K562 (cell line): ENCODE measurements around the gene GZMM. TPM values are rescaled to one million over a fixed set of nuclear protein-coding genes. Genes with fewer than 3 reads are reported as not detected.

ENCODE experiments used
- ATF1 ChIP-seq, 2 experiments: fragments of 450-650 bp in 1 of 2; IDR thresholded peaks; 2 replicates each; pipeline ENCODE4 v1.6.1; 2016; ENCODE audit warnings: missing compliant biosample characterization in 1 of 2, missing genetic modification characterization in 1 of 2
- ATF7 ChIP-seq: fragments of 450-650 bp; IDR thresholded peaks from 2 replicates; pipeline ENCODE4 v1.7.1; 2014; ENCODE audit warnings: mild to moderate bottlenecking, moderate library complexity
- CREB1 ChIP-seq, 2 experiments: sonication (generic) in 1 of 2; formaldehyde crosslinking in 1 of 2; IDR thresholded peaks; 2 replicates each; pipeline versions ENCODE4 v1.6.1 to v1.8.0; 2012 to 2022; ENCODE audit warnings: inconsistent platforms in 1 of 2, mild to moderate bottlenecking in 1 of 2, missing genetic modification reagents in 1 of 2, moderate library complexity in 1 of 2
- CTCFL ChIP-seq: IDR thresholded peaks from 2 replicates; pipeline ENCODE4 v1.6.1; 2011; ENCODE audit warnings: borderline replicate concordance, low read depth, mild to moderate bottlenecking, moderate library complexity, low read length; ENCODE audit not compliant: insufficient read depth, poor library complexity, severe bottlenecking
- ETS1 ChIP-seq: conservative IDR thresholded peaks from 2 replicates; pipeline ENCODE4 v1.6.1; 2011; ENCODE audit warnings: low read depth, mild to moderate bottlenecking, low read length; ENCODE audit not compliant: control insufficient read depth
- GATAD2A ChIP-seq: fragments of 450-650 bp; IDR thresholded peaks from 2 replicates; pipeline ENCODE4 v1.6.1; 2017
- HMGN3 ChIP-seq: IDR thresholded peaks from 2 replicates; pipeline ENCODE4 v1.6.1; 2011; ENCODE audit warnings: borderline replicate concordance, low read depth, mild to moderate bottlenecking, mixed read lengths, low read length; ENCODE audit not compliant: insufficient read length; ENCODE audit errors: extremely low read depth
- MAZ ChIP-seq, 2 experiments: fragments of 450-650 bp in 1 of 2; sonication (generic) in 1 of 2; formaldehyde crosslinking; IDR thresholded peaks in 1 of 2; conservative IDR thresholded peaks in 1 of 2; 2 replicates each; pipeline versions ENCODE4 v1.4.0 to v1.5.0; 2020; ENCODE audit warnings: mild to moderate bottlenecking in 1 of 2, missing genetic modification reagents in 1 of 2
- MYBL2 ChIP-seq, 2 experiments: fragments of 450-650 bp in 1 of 2; sonication (generic) in 1 of 2; formaldehyde crosslinking in 1 of 2; IDR thresholded peaks; 2 replicates each; pipeline versions ENCODE4 v1.6.1 to v1.8.1; 2017 to 2022; ENCODE audit warnings: borderline replicate concordance in 1 of 2, inconsistent platforms in 1 of 2, low read depth in 1 of 2, mild to moderate bottlenecking in 1 of 2, missing genetic modification reagents in 1 of 2, moderate library complexity in 1 of 2
- NR0B1 ChIP-seq: fragments of 450-650 bp; IDR thresholded peaks from one replicate; pipeline ENCODE4 v1.6.1; 2018; ENCODE audit warnings: mild to moderate bottlenecking, moderate library complexity; ENCODE audit not compliant: partially characterized antibody
- PHF8 ChIP-seq: fragments of 200-600 bp; sonication (generic); IDR thresholded peaks from 2 replicates; pipeline ENCODE4 v1.6.1; 2012; ENCODE audit warnings: mixed run types, mild to moderate bottlenecking, inconsistent platforms, low read length, moderate library complexity, borderline replicate concordance
- PRDM10 ChIP-seq: fragments of 450-650 bp; IDR thresholded peaks from 2 replicates; pipeline ENCODE4 v1.6.1; 2018; ENCODE audit not compliant: partially characterized antibody
- TGIF2 ChIP-seq: sonication (generic); formaldehyde crosslinking; IDR thresholded peaks from 2 replicates; pipeline ENCODE4 v1.8.1; 2022; ENCODE audit warnings: mild to moderate bottlenecking, missing genetic modification reagents, moderate library complexity
- polyA plus RNA-seq, 8 experiments: library from polyadenylated mRNA; depleted of rRNA in 4 of 8; stranded (reverse) in 5 of 8; unstranded in 3 of 8; fragments of >200 nt; fragmentation: Nextera tagmentation in 2 of 8; fragmentation: Illumina TruSeq in 1 of 8; extraction: Ambion mirVana in 2 of 8; extraction: Trizol in 1 of 8; gene quantifications; 2 replicates each; pipeline versions ENCODE4 v1.2.1 to v1.2.3, GENCODE V29; 2011 to 2014; ENCODE audit warnings: inconsistent platforms in 1 of 8, missing spikeins in 1 of 8
- total RNA-seq, 7 experiments: library from RNA; depleted of rRNA in 6 of 7; stranded (reverse); fragments of >200 nt in 6 of 7; fragmentation: Illumina TruSeq in 2 of 7; extraction: Trizol in 2 of 7; gene quantifications; 2 replicates each; pipeline versions ENCODE4 v1.2.1 to v1.2.3, GENCODE V29; 2011 to 2021; ENCODE audit warnings: low replicate concordance in 1 of 7

The GZMM gene
- total and polyA plus RNA-seq, 9 of the 15 experiments (the other 6 are each of a cell fraction or from before 2014, with no cell fraction given), result 0.08 to 2.6 (median 0.70) TPM; not detected in 2

- 0 out of 2 replicates have a peak, but pooled peaks have one; percentile 62 for TF ChIP-seq ETS1
- peak; percentile 84; the same call in 1 of the 2 replicates for TF ChIP-seq PHF8
- TF ChIP-seq TGIF2 (CRISPR knock-in tag), result 0 out of 2 replicates have a peak, but pooled peaks have one; percentile 69
- peak; percentile 69 for TF ChIP-seq CREB1 (IDR thresholded peaks at IDR 0.05)
- peak; percentile 70 for TF ChIP-seq CREB1 (CRISPR knock-in tag; IDR thresholded peaks at IDR 0.05)
- peak; percentile 62 for TF ChIP-seq ATF7
- no peak for TF ChIP-seq GATAD2A
- TF ChIP-seq CTCFL, result peak; percentile 58
- no peak for TF ChIP-seq MYBL2 (IDR thresholded peaks at IDR 0.05; ENCODE audit: low read depth)
- no peak for TF ChIP-seq MYBL2 (CRISPR knock-in tag; IDR thresholded peaks at IDR 0.05; ENCODE audit: borderline replicate concordance)
- peak; percentile 10 to 95; a peak in 2 of 4 replicates for TF ChIP-seq MAZ (CRISPR knock-in tag; conservative IDR thresholded peaks at IDR 0.05 in 1 of 2, IDR thresholded peaks at IDR 0.05 in 1 of 2)
- TF ChIP-seq NR0B1, result no peak
- TF ChIP-seq PRDM10, result peak; percentile 43
- TF ChIP-seq HMGN3, result no peak
- TF ChIP-seq ATF1 (CRISPR knock-in tag; IDR thresholded peaks at IDR 0.05), result no peak
- TF ChIP-seq ATF1 (tag; IDR thresholded peaks at IDR 0.05), result peak; percentile 91
- TF ChIP-seq, all 486 proteins: peak for 87
Measured at GRCh38 chr19:531009-531752, 12.7 kb upstream of the GZMM start (continued).
